Kidney capillary endothelial cell (primary cell): Measurements from ENCODE around the gene TSPAN33.
"Not testable (repeated sequence)": the region's sequence is repeated elsewhere in the genome, so short reads cannot be mapped to it uniquely, and the experiment has no call there.

Source experiments
- DNase-seq: peaks from one replicate; pipeline ENCODE4 v3.0.0-alpha.2; 2018; ENCODE audit warnings: low spot score

Gene TSPAN33

DNA sequence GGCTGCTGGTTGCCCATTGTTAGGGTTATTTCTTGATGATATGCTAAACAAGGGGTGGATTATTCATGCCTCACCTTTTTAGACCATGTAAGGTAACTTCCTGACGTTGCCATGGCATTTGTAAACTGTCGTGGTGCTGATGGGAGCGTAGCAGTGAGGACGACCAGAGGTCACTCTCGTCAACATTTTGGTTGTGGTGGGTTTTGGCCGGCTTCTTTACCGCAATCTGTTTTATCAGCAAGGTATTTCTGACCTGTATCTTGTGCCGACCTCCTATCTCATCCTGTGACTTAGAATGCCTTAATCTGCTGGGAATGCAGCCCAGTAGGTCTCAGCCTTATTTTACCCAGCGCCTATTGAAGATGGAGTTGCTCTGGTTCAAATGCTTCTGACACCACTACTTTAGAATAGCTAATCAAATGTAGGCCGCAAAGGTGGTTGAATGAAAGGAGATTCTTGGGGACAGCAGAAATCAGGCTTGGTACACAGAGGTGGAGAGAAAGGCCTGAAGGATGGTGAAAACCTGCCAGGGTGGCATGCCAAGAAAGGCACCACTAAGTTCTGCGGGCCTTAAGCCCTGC lies 26.0 kb downstream of the TSPAN33 start:
- DNase-seq, result no peak

DNA sequence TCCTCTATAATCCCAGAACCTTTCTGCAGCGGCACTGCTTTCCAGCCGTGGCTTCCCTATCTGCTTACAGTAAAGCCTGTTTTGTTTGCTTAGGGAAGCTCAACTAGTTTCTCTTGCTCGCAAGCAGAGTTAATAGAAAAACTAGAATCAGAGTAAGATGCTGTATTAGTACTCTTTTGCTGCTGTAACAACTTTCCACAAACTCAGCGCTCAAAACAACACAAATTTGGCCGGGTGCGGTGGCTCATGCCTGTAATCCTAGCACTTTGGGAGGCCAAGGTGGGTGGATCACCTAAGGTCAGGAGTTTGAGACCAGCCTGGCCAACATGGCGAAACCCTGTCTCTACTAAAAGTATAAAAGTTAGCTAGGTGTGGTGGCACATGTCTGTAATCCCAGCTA lies 29.4 kb downstream of the TSPAN33 start:
- DNase-seq, result not testable (repeated sequence)

DNA sequence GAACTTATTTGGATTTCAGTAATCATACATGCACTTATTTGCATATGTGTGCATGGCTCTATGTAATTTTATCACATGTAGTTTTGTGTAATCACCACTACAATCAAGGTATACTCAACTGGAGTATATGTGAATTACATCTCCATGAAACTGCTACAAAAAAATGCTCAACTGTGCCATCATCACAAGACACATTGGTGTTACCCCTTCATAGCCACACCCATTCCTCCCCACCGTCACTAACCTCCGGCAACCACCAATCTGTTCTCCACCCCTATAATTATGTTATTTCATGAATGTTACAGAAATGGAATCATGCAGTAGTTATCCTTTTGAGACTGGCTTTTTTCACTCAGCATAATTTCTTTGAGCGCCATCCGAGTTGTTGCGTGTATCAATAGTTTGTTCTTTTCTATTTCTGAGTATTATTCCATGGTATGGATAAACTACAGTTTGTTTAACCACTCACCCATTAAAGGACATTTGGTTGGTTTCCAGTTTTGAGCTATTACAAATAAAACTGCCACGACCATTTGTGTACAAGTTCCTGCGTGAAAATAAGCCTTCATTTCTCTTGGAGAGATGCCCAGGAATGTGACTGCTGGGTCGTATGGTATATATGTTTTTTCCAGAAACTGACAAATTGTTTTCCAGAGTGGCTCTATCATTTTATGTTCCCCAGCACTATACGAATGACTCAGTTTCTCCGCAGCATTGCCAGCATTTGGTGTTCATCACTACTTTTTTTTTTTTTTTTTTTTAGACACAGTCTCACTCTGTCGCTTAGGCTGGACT lies 32.6 kb downstream of the TSPAN33 start:
- DNase-seq, result no peak

DNA sequence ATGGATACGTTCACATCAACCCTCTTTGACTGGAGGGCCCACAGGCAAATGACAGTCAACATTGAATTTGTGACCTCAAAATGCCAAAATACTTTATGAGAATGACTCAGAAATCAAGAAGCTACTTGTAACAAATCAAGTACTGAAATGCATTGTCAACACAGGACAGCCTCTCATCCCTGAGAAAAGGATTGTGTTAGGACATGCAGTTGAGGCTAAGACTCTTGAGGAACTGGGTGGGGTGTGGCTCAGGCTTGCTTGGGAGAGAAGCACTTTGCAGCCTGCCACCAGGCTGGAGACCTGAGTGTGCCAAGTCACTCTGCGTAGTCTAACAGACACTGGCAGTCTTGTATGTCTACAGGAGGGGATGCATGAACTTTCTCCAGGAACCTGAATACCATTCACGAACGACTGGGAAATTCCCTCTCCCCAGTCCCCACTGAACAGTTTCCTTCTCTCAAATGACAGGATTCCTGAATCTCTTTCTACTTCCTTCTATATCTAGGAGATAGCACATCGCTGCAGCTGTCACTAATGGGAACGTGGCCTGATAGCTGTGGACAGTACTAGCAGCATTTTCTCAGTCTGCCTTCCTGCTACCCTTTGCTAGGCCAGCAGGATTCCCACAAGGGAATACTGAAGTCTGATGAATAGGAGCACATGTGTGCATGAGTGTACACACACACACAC lies 40.6 kb downstream of the TSPAN33 start:
- DNase-seq, result no peak

- DNase-seq, result no peak
Observed at GRCh38 chr7:129186749-129187260, 42.3 kb downstream of the TSPAN33 start.

- DNase-seq, result no peak
Observed at GRCh38 chr7:129187681-129188371, 43.3 kb downstream of the TSPAN33 start.

GRCh38 chr7:129188372-129188891 lies 43.9 kb downstream of the TSPAN33 start, which contains the start of gene SMO:
Gene SMO, plus strand, starts transcription at chr7:129188633. Its CDS starts 519 bp downstream, at chr7:129189152.
- DNase-seq, result no peak

DNA sequence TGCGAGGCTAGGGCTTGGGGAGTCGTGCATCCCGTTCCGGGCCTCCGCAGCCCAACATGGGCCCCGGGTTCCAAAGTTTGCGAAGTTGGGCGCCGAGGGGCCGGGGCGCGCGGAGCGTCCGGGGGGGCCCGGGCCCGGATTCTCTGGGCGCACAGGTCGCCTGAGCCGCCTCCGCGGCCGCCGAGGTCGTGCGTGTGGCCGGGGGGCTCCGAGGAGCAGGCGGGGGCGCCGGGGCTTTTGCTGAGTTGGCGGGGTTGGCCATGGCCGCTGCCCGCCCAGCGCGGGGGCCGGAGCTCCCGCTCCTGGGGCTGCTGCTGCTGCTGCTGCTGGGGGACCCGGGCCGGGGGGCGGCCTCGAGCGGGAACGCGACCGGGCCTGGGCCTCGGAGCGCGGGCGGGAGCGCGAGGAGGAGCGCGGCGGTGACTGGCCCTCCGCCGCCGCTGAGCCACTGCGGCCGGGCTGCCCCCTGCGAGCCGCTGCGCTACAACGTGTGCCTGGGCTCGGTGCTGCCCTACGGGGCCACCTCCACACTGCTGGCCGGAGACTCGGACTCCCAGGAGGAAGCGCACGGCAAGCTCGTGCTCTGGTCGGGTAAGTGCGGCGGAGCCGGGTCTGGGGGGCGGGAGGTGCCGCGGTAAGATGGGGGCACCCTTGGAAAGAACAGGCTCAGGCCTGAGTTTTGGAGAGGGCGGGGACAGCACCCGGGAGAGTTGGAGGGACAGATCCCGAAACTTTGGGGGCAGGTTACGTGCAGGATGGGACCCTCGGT lies 44.6 kb downstream of the TSPAN33 start:
- no peak for DNase-seq

- no peak for DNase-seq
Observed at GRCh38 chr7:129189661-129190310, 45.3 kb downstream of the TSPAN33 start.

DNA sequence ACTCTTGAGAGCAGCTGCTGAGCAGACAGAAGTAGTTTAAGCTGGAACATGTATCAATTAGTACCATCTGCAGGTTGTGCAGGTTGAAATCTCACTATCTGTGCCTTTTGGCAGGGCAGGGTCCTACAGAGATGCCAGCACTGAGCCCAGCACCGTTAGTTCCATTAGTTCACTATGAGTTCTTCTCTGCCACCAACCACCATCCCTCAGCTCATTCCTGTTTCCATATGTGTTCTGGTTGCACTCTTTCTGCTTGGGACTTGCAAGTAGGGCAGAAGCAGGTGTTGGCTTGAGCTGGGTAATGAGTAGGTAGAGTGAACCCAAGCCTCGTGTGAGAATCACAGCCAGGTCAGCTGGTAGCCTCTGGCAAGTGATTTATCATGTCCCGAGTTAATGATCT lies 46.8 kb downstream of the TSPAN33 start:
- DNase-seq, result no peak

DNA sequence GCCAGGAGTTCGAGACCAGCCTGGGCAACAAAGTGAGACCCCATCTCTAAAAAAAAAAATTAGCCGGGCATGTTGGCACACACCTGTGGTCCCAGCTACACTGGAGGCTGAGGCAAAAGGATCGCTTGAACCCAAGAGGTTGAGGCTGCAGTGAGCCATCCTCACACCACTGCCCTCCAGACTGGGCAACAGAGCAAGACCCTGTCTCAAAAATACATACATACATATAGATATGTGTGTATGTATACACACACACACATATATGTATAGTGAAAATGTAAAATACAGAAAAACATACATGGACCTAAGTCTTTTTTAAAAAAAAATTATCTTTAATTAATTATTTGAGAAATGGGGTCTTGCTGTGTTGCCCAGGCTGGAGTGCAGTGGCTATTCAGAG lies 49.4 kb downstream of the TSPAN33 start:
- DNase-seq, result no peak

DNA sequence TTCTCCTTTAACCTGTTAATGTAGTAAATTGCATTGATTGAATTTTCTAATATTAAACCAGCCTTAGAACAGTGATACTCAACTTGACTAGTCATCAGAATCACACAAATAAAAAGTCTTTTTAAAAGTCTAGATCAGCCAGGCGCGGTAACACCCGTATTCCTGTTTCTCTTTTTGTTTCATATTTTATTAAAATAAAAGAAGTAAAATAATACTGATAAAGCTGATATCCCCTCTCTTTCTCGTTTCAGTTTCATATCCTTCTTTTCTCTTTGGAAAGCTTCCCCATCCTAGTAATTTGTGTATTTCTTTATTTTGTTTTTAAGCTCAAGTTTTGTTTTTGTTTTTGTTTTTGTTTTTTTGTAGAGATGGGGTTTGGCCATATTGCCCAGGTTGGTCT lies 53.3 kb downstream of the TSPAN33 start:
- no peak for DNase-seq

DNA sequence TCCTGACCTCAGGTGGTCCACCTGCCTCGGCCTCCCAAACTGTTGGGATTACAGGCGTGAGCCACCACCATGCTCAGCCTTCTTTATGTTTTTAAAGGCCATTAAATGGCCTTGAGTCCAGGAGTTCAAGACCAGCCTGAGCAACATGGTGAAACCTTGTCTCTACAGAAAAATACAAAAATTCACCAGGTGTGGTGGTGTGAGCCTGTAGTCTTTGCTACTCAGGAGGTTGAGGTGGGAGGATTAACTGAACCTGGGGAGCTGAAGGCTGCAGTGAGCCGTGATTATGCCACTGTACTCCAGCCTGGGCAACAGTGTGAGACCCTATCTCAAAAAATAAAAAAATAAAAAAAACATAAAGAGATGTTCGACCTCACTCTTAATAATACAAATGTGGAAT lies 54.9 kb downstream of the TSPAN33 start:
- no peak for DNase-seq

GRCh38 chr7:129202058-129202777 lies 57.7 kb downstream of the TSPAN33 start:
- no peak for DNase-seq

DNA sequence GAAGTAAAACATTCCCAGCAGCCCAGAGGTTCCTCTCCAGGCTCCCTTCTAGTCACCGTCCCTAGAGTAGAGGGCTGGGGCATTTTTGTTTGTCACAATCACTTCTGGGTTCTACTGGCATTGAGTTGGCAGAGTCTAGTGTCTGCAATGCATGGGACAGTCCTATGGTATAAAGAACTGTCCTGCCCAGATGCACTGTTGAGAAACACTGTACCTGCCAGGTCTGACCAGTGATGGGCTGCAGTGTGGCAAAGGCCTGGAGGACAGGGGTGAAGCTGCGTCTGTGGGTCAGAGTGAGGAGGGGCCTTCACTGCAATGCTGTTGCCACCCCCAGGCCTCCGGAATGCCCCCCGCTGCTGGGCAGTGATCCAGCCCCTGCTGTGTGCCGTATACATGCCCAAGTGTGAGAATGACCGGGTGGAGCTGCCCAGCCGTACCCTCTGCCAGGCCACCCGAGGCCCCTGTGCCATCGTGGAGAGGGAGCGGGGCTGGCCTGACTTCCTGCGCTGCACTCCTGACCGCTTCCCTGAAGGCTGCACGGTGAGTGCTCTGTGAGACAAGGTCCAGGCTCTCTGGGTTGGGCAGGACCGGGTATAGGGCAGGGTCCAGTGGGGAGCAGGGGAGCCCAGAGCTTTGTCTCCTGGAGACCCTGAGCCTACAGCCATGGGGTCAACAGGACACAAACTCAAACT lies 58.7 kb downstream of the TSPAN33 start:
- no peak for DNase-seq

DNA sequence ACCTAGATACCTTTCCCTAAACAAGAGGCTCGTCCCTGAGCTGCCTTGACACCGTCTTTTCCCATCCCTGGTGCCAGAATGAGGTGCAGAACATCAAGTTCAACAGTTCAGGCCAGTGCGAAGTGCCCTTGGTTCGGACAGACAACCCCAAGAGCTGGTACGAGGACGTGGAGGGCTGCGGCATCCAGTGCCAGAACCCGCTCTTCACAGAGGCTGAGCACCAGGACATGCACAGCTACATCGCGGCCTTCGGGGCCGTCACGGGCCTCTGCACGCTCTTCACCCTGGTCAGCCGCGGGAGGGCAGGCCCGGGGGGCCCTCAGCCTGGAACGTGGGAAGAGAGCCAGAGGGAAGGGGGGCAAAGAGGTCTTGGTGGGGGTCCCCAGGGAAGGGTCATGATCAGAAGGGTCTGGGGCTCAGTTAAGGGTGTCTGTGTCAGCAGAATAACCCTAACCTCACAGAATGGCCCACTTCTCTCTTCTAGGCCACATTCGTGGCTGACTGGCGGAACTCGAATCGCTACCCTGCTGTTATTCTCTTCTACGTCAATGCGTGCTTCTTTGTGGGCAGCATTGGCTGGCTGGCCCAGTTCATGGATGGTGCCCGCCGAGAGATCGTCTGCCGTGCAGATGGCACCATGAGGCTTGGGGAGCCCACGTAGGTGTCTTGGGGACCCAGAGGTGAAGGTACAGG lies 60.8 kb downstream of the TSPAN33 start:
- DNase-seq, result no peak

GRCh38 chr7:129205987-129206785 lies 61.7 kb downstream of the TSPAN33 start:
- DNase-seq, result no peak

- DNase-seq, result no peak
Observed at GRCh38 chr7:129208667-129209066, 64.2 kb downstream of the TSPAN33 start.
